HepG2 (cell line): Measurements from ENCODE around the gene MYADML2. TPM values are rescaled to one million over a fixed set of nuclear protein-coding genes. Genes with fewer than 3 reads are reported as not detected.

Experiments
- MYNN ChIP-seq: sonication (generic); formaldehyde crosslinking; IDR thresholded peaks from 2 replicates; pipeline ENCODE4 v1.4.0; 2020; ENCODE audit warnings: mild to moderate bottlenecking, low read depth, missing genetic modification reagents
- MYPOP ChIP-seq: sonication (generic); formaldehyde crosslinking; IDR thresholded peaks from 2 replicates; pipeline ENCODE4 v1.8.1; 2023; ENCODE audit warnings: mild to moderate bottlenecking, moderate library complexity, missing genetic modification reagents
- SMYD3 ChIP-seq: sonication (generic); formaldehyde crosslinking; IDR thresholded peaks from 2 replicates; pipeline ENCODE4 v1.8.1; 2023; ENCODE audit warnings: mild to moderate bottlenecking, missing genetic modification reagents
- SP1 ChIP-seq, 2 experiments: fragments of 450-650 bp in 1 of 2; sonication (generic) in 1 of 2; formaldehyde crosslinking in 1 of 2; IDR thresholded peaks; 2 replicates each; pipeline versions ENCODE4 v1.4.0 to v1.6.1; 2016 to 2020; ENCODE audit warnings: missing genetic modification reagents in 1 of 2
- TAF15 ChIP-seq: fragments of 200-400 bp; formaldehyde crosslinking; IDR thresholded peaks from one replicate; pipeline ENCODE4 v1.6.1; 2018; ENCODE audit warnings: mild to moderate bottlenecking, low read depth, low read length; ENCODE audit not compliant: poor library complexity, severe bottlenecking
- TBX2 ChIP-seq: sonication (generic); formaldehyde crosslinking; IDR thresholded peaks from 2 replicates; pipeline ENCODE4 v1.5.0; 2020; ENCODE audit warnings: missing genetic modification reagents, mild to moderate bottlenecking, borderline replicate concordance
- THYN1 ChIP-seq: sonication (generic); formaldehyde crosslinking; IDR thresholded peaks from 2 replicates; pipeline ENCODE4 v1.8.1; 2023; ENCODE audit warnings: low read depth, mild to moderate bottlenecking, moderate library complexity, missing genetic modification reagents, borderline replicate concordance
- USF2 ChIP-seq, 2 experiments: sonication (generic) in 1 of 2; formaldehyde crosslinking in 1 of 2; IDR thresholded peaks; 2 replicates each; pipeline versions ENCODE4 v1.5.1 to v1.6.1; 2011 to 2020; ENCODE audit warnings: borderline replicate concordance in 1 of 2, low read depth in 1 of 2, low read length in 1 of 2, mild to moderate bottlenecking in 1 of 2, missing genetic modification reagents in 1 of 2, moderate library complexity in 1 of 2
- ZBTB33 ChIP-seq: sonication (generic); formaldehyde crosslinking; IDR thresholded peaks from 2 replicates; pipeline ENCODE4 v1.4.0; 2020; ENCODE audit warnings: missing genetic modification reagents
- ZBTB34 ChIP-seq: sonication (generic); formaldehyde crosslinking; IDR thresholded peaks from 2 replicates; pipeline ENCODE4 v1.8.0; 2022; ENCODE audit warnings: mild to moderate bottlenecking, missing genetic modification reagents
- ZBTB49 ChIP-seq: sonication (generic); formaldehyde crosslinking; IDR thresholded peaks from 2 replicates; pipeline ENCODE4 v1.4.0; 2020; ENCODE audit warnings: missing genetic modification reagents, borderline replicate concordance
- ZMYM4 ChIP-seq: sonication (generic); formaldehyde crosslinking; IDR thresholded peaks from 2 replicates; pipeline ENCODE4 v1.8.1; 2023; ENCODE audit warnings: mild to moderate bottlenecking, missing genetic modification reagents
- ZNF280B ChIP-seq: sonication (generic); formaldehyde crosslinking; IDR thresholded peaks from 2 replicates; pipeline ENCODE4 v1.5.0; 2020; ENCODE audit warnings: missing genetic modification reagents, mild to moderate bottlenecking, borderline replicate concordance
- ZNF331 ChIP-seq: sonication (generic); formaldehyde crosslinking; IDR thresholded peaks from 2 replicates; pipeline ENCODE4 v1.4.0; 2020; ENCODE audit warnings: missing genetic modification reagents
- ZSCAN12 ChIP-seq: sonication (generic); formaldehyde crosslinking; IDR thresholded peaks from 2 replicates; pipeline ENCODE4 v1.9.0; 2021; ENCODE audit warnings: mild to moderate bottlenecking, missing genetic modification reagents
- polyA plus RNA-seq, 8 experiments: library from polyadenylated mRNA; depleted of rRNA in 3 of 8; stranded (reverse) in 7 of 8; unstranded in 1 of 8; fragments of >200 nt; fragmentation: Illumina TruSeq in 4 of 8; extraction: Trizol in 4 of 8; gene quantifications; 2 replicates each; pipeline versions ENCODE4 v1.2.1 to v1.2.3, GENCODE V29; 2011 to 2016; ENCODE audit warnings: low read depth in 4 of 8, missing spikeins in 1 of 8, mixed read lengths in 1 of 8; ENCODE audit not compliant: insufficient read depth in 1 of 8
- total RNA-seq, 5 experiments: library from RNA; depleted of rRNA; stranded (reverse); fragments of >200 nt; fragmentation: Illumina TruSeq; extraction: Trizol; gene quantifications; 2 replicates each; pipeline ENCODE4 v1.2.3, GENCODE V29; 2016; ENCODE audit warnings: low read depth in 1 of 5

The MYADML2 gene
- total and polyA plus RNA-seq, 2 of the 13 experiments (the other 11 are each of a cell fraction or from before 2014, with no cell fraction given), result not detected

GRCh38 chr17:81927653-81928543 is 19.1 kb downstream of the MYADML2 start, which contains the start of gene MAFG (continued):
- TF ChIP-seq ZBTB34 (CRISPR knock-in tag) (no peak), THYN1 (no peak), USF2 (IDR thresholded peaks at IDR 0.05; ENCODE audit: low read depth, low read length) (peak; percentile 96), USF2 (CRISPR knock-in tag; IDR thresholded peaks at IDR 0.05; ENCODE audit: borderline replicate concordance) (peak; percentile 91), SMYD3 (CRISPR knock-in tag) (peak; percentile 48; the same call in 1 of the 2 replicates), MYNN (0 out of 2 replicates have a peak, but pooled peaks have one; percentile 7), ZSCAN12 (CRISPR knock-in tag) (no peak), MYPOP (CRISPR knock-in tag) (peak; percentile 97), ZNF331 (CRISPR knock-in tag) (peak; percentile 52; the same call in 1 of the 2 replicates), SP1 (IDR thresholded peaks at IDR 0.05) (no peak), SP1 (CRISPR knock-in tag; IDR thresholded peaks at IDR 0.05) (peak; percentile 51), ZBTB33 (no peak), ZNF280B (CRISPR knock-in tag) (no peak; the same call in 1 of the 2 replicates), TAF15 (peak; percentile 34), ZMYM4 (peak; percentile 46; the same call in 1 of the 2 replicates), TBX2 (CRISPR knock-in tag) (peak; percentile 87), ZBTB49 (peak; percentile 35; the same call in 1 of the 2 replicates)
